Stimulated activated CD4-positive, alpha-beta T cell treated with anti-CD3 and anti-CD28 coated beads, Interleukin-15, amount 100 ng/mL, for 24 hours (primary cell): ENCODE results near the gene SRSF11.
A peak's percentile ranks its signal among the peaks of the same experiment; 100 is the strongest.
"Not testable (repeated sequence)": the region's sequence is repeated elsewhere in the genome, so short reads cannot be mapped to it uniquely, and the experiment has no call there.

Experiments
- DNase-seq: peaks from one replicate; pipeline ENCODE4 v3.0.0-alpha.2; 2020

The SRSF11 gene

GRCh38 chr1:70221238-70222121 lies at the start of gene SRSF11:
Gene SRSF11 (plus strand): TSS chr1:70221380. CDS start chr1:70221637, 257 bp downstream.
- peak; percentile 98 for DNase-seq

GRCh38 chr1:70171512-70171911 lies 49.7 kb upstream of the SRSF11 start:
- no peak for DNase-seq

- not testable (repeated sequence) for DNase-seq
Measured at GRCh38 chr1:70185181-70185580, 36.0 kb upstream of the SRSF11 start.

- no peak for DNase-seq
Measured at GRCh38 chr1:70188522-70188921, 32.7 kb upstream of the SRSF11 start.

- no peak for DNase-seq
Measured at GRCh38 chr1:70190180-70190579, 31.0 kb upstream of the SRSF11 start.

- DNase-seq = not testable (repeated sequence)
Measured at GRCh38 chr1:70192446-70192845, 28.7 kb upstream of the SRSF11 start.

GRCh38 chr1:70194601-70195000 lies 26.6 kb upstream of the SRSF11 start:
- no peak for DNase-seq

- no peak for DNase-seq
Measured at GRCh38 chr1:70195342-70195741, 25.8 kb upstream of the SRSF11 start.

GRCh38 chr1:70196333-70196732 lies 24.8 kb upstream of the SRSF11 start:
- no peak for DNase-seq

GRCh38 chr1:70200065-70200464 lies 21.1 kb upstream of the SRSF11 start:
- DNase-seq = no peak

GRCh38 chr1:70202173-70202758 lies 18.9 kb upstream of the SRSF11 start:
- DNase-seq = no peak

- no peak for DNase-seq
Measured at GRCh38 chr1:70204139-70204538, 17.0 kb upstream of the SRSF11 start.

- no peak for DNase-seq
Measured at GRCh38 chr1:70204600-70204999, 16.6 kb upstream of the SRSF11 start.

GRCh38 chr1:70205071-70205433 lies 16.1 kb upstream of the SRSF11 start:
- DNase-seq = no peak

GRCh38 chr1:70205434-70206118 lies 15.6 kb upstream of the SRSF11 start, which contains the start of gene LRRC40:
Gene LRRC40 (minus strand): TSS chr1:70205579. CDS start chr1:70205540, 39 bp downstream.
- peak; percentile 96 for DNase-seq

- not testable (repeated sequence) for DNase-seq
Measured at GRCh38 chr1:70206833-70207232, 14.3 kb upstream of the SRSF11 start.

- DNase-seq = no peak
Measured at GRCh38 chr1:70207492-70207891, 13.7 kb upstream of the SRSF11 start.

- DNase-seq = no peak
Measured at GRCh38 chr1:70208292-70208691, 12.9 kb upstream of the SRSF11 start.

GRCh38 chr1:70210820-70211219 lies 10.4 kb upstream of the SRSF11 start:
- no peak for DNase-seq

GRCh38 chr1:70211541-70211940 lies 9.6 kb upstream of the SRSF11 start:
- DNase-seq = no peak

GRCh38 chr1:70220015-70220414 lies 1.2 kb upstream of the SRSF11 start:
- DNase-seq = no peak

GRCh38 chr1:70220517-70221237 lies 503 bp upstream of the SRSF11 start:
- DNase-seq = no peak

- no peak for DNase-seq
Measured at GRCh38 chr1:70222716-70223235, 1.6 kb downstream of the SRSF11 start.
